Kidney epithelial cell (primary cell): ENCODE data around the gene PLXNA2. TPM values are rescaled to one million over a fixed set of nuclear protein-coding genes. Genes with fewer than 3 reads are reported as not detected.

ENCODE experiments used
- DNase-seq: peaks from one replicate; pipeline ENCODE4 v3.0.0-alpha.2; 2010; ENCODE audit warnings: low read depth
- H3K27me3 ChIP-seq: 2 replicates; pipeline ENCODE4 v1.6.0; 2011; ENCODE audit warnings: low read length; ENCODE audit not compliant: control insufficient read depth, insufficient read depth
- H3K36me3 ChIP-seq: 2 replicates; pipeline ENCODE4 v1.5.1; 2011; ENCODE audit warnings: low read length; ENCODE audit not compliant: control insufficient read depth, insufficient read depth
- H3K4me3 ChIP-seq: 2 replicates; pipeline ENCODE4 v1.5.1; 2011; ENCODE audit warnings: low read depth, mild to moderate bottlenecking, control low read depth, low read length
- total RNA-seq: library from RNA; depleted of rRNA; stranded (reverse); fragments of >200 nt; gene quantifications from 2 replicates; pipeline ENCODE4 v1.2.3, GENCODE V29; 2015
- TF ChIP-seq, protein P1 (sequence below): IDR thresholded peaks from 2 replicates; pipeline ENCODE4 v1.5.1; 2011; ENCODE audit warnings: mild to moderate bottlenecking, moderate library complexity, low read length, control low read depth, inconsistent platforms; ENCODE audit not compliant: insufficient read depth, poor library complexity, severe bottlenecking

Gene PLXNA2
- total RNA-seq, 1 donor from 2014 or later: 6.9 TPM

DNA sequence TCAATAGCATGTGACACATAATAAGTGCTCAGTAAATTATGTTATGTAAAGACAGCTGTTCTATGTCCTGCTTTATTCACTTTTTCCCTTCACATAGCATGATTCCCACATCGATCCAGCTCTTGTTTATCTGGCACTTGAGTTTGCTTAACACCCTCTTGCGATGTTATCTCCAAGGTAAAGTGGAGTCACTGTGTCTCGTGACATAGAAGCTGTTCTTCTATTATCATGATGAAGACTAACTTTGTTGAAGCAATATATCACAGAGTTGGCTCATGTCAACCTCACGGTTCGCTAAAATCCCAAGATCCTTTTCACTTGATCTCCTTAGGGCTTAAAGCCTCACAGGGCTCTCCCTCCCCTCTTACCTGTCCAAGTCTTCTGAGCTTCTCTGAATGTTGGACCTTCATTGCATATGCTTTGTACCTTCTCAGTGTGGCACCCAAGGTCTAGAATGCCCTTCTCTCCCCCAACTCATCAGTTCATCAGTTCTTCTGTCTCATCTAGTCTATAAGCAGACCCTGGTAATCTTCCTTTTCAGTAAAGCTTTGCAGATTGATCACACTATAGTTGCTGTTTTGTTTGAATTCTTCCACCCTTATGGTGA lies 38.0 kb downstream of the PLXNA2 start:
- TF ChIP-seq, protein P1, sequence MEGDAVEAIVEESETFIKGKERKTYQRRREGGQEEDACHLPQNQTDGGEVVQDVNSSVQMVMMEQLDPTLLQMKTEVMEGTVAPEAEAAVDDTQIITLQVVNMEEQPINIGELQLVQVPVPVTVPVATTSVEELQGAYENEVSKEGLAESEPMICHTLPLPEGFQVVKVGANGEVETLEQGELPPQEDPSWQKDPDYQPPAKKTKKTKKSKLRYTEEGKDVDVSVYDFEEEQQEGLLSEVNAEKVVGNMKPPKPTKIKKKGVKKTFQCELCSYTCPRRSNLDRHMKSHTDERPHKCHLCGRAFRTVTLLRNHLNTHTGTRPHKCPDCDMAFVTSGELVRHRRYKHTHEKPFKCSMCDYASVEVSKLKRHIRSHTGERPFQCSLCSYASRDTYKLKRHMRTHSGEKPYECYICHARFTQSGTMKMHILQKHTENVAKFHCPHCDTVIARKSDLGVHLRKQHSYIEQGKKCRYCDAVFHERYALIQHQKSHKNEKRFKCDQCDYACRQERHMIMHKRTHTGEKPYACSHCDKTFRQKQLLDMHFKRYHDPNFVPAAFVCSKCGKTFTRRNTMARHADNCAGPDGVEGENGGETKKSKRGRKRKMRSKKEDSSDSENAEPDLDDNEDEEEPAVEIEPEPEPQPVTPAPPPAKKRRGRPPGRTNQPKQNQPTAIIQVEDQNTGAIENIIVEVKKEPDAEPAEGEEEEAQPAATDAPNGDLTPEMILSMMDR: no peak
- DNase-seq: no peak
- no peaks in the 10 kb centered on the region for H3K36me3 ChIP-seq

DNA sequence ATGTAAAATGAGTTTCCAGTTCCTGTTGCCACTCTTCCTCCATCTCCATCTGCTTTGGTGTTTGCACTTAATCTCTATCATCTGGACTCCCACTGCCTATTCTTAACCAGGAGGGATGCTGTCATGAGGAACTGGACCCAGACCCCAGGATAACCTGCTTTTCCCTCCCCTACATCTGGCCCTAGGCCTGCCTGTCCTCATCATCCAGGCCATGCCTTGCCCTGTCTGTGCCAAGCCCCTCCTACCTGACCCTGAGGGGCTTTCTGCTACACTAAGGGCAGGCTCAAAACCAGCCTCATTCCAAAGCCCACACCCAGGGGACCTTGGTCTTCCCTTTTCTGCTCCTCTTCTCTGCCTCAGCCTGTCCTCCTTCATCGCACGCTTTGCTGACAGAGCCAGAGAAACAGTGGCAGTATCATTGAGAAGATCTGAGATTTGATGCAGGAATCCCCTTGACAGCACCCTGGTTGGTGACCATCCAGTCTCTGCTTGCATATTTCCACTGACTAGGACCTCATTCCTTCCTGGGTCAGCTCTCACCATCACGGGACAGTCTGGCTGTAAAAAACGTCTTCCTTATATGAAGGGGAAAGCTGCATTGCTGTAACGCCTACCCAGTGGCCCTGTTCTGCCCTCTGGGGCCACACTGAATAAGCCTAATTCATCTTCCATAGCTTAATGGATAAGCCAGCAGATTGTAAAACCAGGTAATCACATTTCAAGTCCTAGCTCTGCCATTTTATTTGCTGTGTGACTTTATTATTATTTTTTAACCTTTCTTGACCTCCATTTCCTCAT lies 38.8 kb downstream of the PLXNA2 start:
- Histone ChIP-seq H3K36me3 (no peaks in the 10 kb centered on the region), H3K4me3 (no peak overlapping the region), H3K27me3 (no peaks in the 10 kb centered on the region)
- TF ChIP-seq, protein P1: no peak
- DNase-seq: no peak

More for the DNA sequence above, 38.0 kb downstream of the PLXNA2 start:
- Histone ChIP-seq H3K27me3 (no peaks in the 10 kb centered on the region), H3K4me3 (no peak overlapping the region)

- Histone ChIP-seq H3K27me3 (no peaks in the 10 kb centered on the region), H3K36me3 (no peaks in the 10 kb centered on the region), H3K4me3 (no peak overlapping the region)
- DNase-seq: no peak
- TF ChIP-seq, protein P1: no peak
Observed at GRCh38 chr1:208204779-208205178, 39.4 kb downstream of the PLXNA2 start.

DNA sequence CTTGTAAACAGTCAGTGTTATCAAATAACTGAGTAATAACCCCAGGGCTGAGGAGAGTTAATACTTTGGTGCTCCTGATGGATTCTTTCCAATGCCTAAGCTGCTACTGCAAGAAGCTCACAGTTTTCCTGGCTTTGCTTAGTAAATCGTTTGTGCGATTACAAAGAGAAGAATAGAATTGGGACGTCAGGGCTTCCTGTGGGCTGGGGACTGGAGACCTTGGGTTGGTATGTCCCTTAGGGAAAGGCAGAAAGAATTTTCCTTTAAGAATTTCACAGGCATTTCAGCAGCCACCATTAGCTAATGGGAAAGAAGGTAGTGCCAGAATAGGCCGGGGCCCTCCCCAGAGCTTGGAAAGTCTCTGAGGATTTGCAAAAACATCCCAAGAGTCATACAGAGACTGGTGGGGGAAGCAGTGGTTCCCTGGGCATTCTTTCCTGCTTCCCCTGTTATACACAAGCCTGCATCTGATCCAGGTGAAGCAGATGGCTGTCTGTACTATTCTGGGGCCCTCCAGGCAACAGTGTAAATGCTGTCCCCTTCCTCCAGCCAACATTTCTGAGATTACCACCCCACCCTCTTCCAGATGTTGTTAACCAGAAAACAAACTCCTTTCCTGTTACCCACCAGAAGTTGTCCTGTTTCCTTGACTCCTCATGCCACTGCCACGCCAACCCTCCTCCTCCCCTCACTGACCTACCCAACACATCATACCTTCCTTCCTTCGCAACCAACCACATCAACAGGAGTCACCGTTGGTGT lies 40.2 kb downstream of the PLXNA2 start:
- TF ChIP-seq, protein P1: no peak
- DNase-seq: no peak
- Histone ChIP-seq H3K4me3 (no peak overlapping the region), H3K27me3 (no peaks in the 10 kb centered on the region), H3K36me3 (no peaks in the 10 kb centered on the region)

DNA sequence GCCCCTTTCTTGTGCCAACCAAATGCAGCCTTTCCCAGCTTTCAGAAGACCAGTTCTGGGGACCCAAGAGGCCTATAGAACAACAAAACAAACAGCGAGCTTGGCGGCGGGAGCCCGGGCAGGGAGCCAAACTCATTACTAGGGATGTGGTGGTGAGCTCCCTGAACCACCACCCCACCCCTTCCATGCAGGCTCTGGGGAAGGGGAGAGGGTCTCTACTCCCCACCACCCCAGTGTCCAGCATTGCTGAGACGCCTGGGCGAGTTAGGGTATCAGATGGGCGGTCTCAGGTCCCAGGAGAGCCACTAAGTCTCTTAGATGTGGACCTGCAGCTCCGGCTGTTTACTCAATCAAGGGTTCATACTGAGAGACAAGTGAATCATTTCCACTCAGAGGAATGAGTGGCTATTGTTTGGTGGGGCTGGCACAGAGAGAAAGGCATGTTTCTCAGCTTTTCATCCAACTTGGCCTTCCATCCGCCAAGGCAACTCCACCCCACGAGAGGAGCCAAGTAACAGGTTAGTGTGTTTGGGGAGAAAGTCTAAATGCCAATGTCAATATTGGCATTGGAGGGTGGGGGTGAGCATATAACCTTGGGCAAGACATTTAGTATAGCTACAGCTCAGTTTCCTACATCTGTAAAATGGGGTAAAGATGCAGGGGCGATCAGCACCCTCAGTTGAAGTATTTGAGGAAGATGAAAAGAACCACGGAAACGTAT lies 40.9 kb downstream of the PLXNA2 start:
- DNase-seq: no peak
- Histone ChIP-seq H3K4me3 (no peak overlapping the region), H3K27me3 (no peaks in the 10 kb centered on the region), H3K36me3 (no peaks in the 10 kb centered on the region)
- TF ChIP-seq, protein P1: no peak
